Ascending aorta (tissue), 2 donors: ENCODE measurements around the gene SERPINA7. TPM values are rescaled to one million over a fixed set of nuclear protein-coding genes. Genes with fewer than 3 reads are reported as not detected.
A peak's percentile ranks its signal among the peaks of the same experiment; 100 is the strongest.

Source experiments
- DNase-seq, 2 donors: peaks; one replicate each; pipeline ENCODE4 v3.0.0-alpha.2; 2019; ENCODE audit warnings: low spot score in 2 of 2
- H3K27ac ChIP-seq, 2 donors: fragments of 200-600 bp; sonication (generic); one replicate each; pipeline ENCODE4 v1.5.1; 2016 to 2017; ENCODE audit warnings: mild to moderate bottlenecking in 1 of 2
- H3K27me3 ChIP-seq: fragments of 200-600 bp; sonication (generic); one replicate; pipeline ENCODE4 v1.5.1; 2017
- H3K36me3 ChIP-seq, 2 donors: fragments of 200-600 bp; sonication (generic); one replicate each; pipeline ENCODE4 v1.5.1; 2016
- H3K4me1 ChIP-seq, 2 donors: fragments of 200-600 bp; sonication (generic); one replicate each; pipeline ENCODE4 v1.5.1; 2016 to 2017; ENCODE audit warnings: mild to moderate bottlenecking in 1 of 2
- H3K4me3 ChIP-seq, 2 donors: fragments of 200-600 bp; sonication (generic); one replicate each; pipeline ENCODE4 v1.5.1; 2016 to 2017; ENCODE audit warnings: mild to moderate bottlenecking in 1 of 2
- H3K9me3 ChIP-seq, 2 donors: fragments of 200-600 bp; sonication (generic); one replicate each; pipeline ENCODE4 v1.5.1; 2016
- CTCF ChIP-seq, 3 experiments: fragments of 200-600 bp in 2 of 3; fragments of 450-650 bp in 1 of 3; sonication (generic) in 2 of 3; IDR thresholded peaks; one replicate each; pipeline ENCODE4 v1.5.1; 2016 to 2019; ENCODE audit warnings: antibody characterized with exemption in 3 of 3, mild to moderate bottlenecking in 1 of 3, moderate library complexity in 1 of 3
- intact Hi-C: fragments of 100-400 bp; cut with DNase I; formaldehyde crosslinking; loops from one replicate; pipeline ENCODE4 v1.15.1; 2023
- total RNA-seq: library from RNA; depleted of rRNA; stranded (reverse); fragments of >200 nt; gene quantifications from one replicate; pipeline ENCODE4 v1.1.0, GENCODE V29; 2016

Gene SERPINA7
- 0.75 TPM for total RNA-seq

GRCh38 chrX:106038625-106039024 is at the start of gene SERPINA7:
TSS of gene SERPINA7 (minus strand) at chrX:106038727. CDS start at chrX:106037058, 1,669 bp downstream.
- no peaks in the 10 kb centered on the region for H3K9me3 ChIP-seq
- intact Hi-C loops, result no loop called here
- H3K4me3 ChIP-seq, result no peak within 1 kb of the TSS
- no peaks in the 10 kb centered on the region for H3K27me3 ChIP-seq
- TF ChIP-seq CTCF (IDR thresholded peaks at IDR 0.05), result no peak
- no peaks in the 10 kb centered on the region for H3K4me1 ChIP-seq
- no peak within 1 kb of the TSS for H3K27ac ChIP-seq
- DNase-seq, result no peak
- H3K36me3 ChIP-seq, result no peaks in the 10 kb centered on the region

GRCh38 chrX:106069048-106069447 is 30.5 kb upstream of the SERPINA7 start:
- no peaks in the 10 kb centered on the region for H3K9me3 ChIP-seq
- intact Hi-C loops, result no loop called here
- H3K27me3 ChIP-seq, result no peaks in the 10 kb centered on the region
- no peaks in the 10 kb centered on the region for H3K4me1 ChIP-seq
- no peak overlapping the region for H3K4me3 ChIP-seq
- TF ChIP-seq CTCF (IDR thresholded peaks at IDR 0.05), result no peak
- H3K36me3 ChIP-seq, result no peaks in the 10 kb centered on the region
- H3K27ac ChIP-seq, result no peak overlapping the region
- DNase-seq, result no peak

GRCh38 chrX:106050054-106050453 is 11.5 kb upstream of the SERPINA7 start:
- H3K36me3 ChIP-seq, result no peaks in the 10 kb centered on the region
- no peaks in the 10 kb centered on the region for H3K9me3 ChIP-seq
- no peaks in the 10 kb centered on the region for H3K4me1 ChIP-seq
- no peak for TF ChIP-seq CTCF (IDR thresholded peaks at IDR 0.05)
- DNase-seq, result no peak
- no peak overlapping the region for H3K27ac ChIP-seq
- intact Hi-C loops, result no loop called here
- H3K27me3 ChIP-seq, result no peaks in the 10 kb centered on the region
- H3K4me3 ChIP-seq, result no peak overlapping the region

GRCh38 chrX:106042296-106042695 is 3.8 kb upstream of the SERPINA7 start:
- no peaks in the 10 kb centered on the region for H3K9me3 ChIP-seq
- no peaks in the 10 kb centered on the region for H3K36me3 ChIP-seq
- H3K27me3 ChIP-seq, result no peaks in the 10 kb centered on the region
- no peak for TF ChIP-seq CTCF (IDR thresholded peaks at IDR 0.05)
- H3K4me1 ChIP-seq, result no peaks in the 10 kb centered on the region
- no peak overlapping the region for H3K4me3 ChIP-seq
- no peak overlapping the region for H3K27ac ChIP-seq
- intact Hi-C loops, result no loop called here
- no peak for DNase-seq

- H3K27ac ChIP-seq, result no peak overlapping the region
- H3K27me3 ChIP-seq, result no peaks in the 10 kb centered on the region
- H3K9me3 ChIP-seq, result no peaks in the 10 kb centered on the region
- intact Hi-C loops, result no loop called here
- DNase-seq, result no peak
- H3K36me3 ChIP-seq, result no peaks in the 10 kb centered on the region
- H3K4me1 ChIP-seq, result no peaks in the 10 kb centered on the region
- H3K4me3 ChIP-seq, result no peak overlapping the region
- no peak for TF ChIP-seq CTCF (IDR thresholded peaks at IDR 0.05)
Measured at GRCh38 chrX:106040861-106041260, 2.3 kb upstream of the SERPINA7 start.

GRCh38 chrX:106039920-106040319 is 1.4 kb upstream of the SERPINA7 start:
- Histone ChIP-seq H3K36me3 (no peaks in the 10 kb centered on the region), H3K4me3 (no peak overlapping the region), H3K27me3 (no peaks in the 10 kb centered on the region), H3K27ac (no peak overlapping the region), H3K9me3 (no peaks in the 10 kb centered on the region), H3K4me1 (no peaks in the 10 kb centered on the region)
- TF ChIP-seq CTCF (IDR thresholded peaks at IDR 0.05), result peak in 1 of 3 experiments; percentile 8
- intact Hi-C loops, result no loop called here
- DNase-seq, result no peak
